ENCODE data around the gene VEPH1. TPM values are rescaled to one million over a fixed set of nuclear protein-coding genes. Genes with fewer than 3 reads are reported as not detected.

The VEPH1 gene
- total and polyA plus RNA-seq, 9 of the 15 experiments (the other 6 are each of a cell fraction or from before 2014, with no cell fraction given), result 4.5 to 15.6 (median 5.8) TPM

GRCh38 chr3:157354254-157354653, 149.0 kb downstream of the VEPH1 start:
- Histone ChIP-seq H4K20me1 (replicated peaks; ENCODE audit: control insufficient read depth, insufficient read depth, low read length) (no peaks in the 10 kb centered on the region), H2AFZ (ENCODE audit: low read depth, low read length) (no peak overlapping the region), H3K4me3 (no peak overlapping the region), H3K27me3 (ENCODE audit: control insufficient read depth in 2 of 2, insufficient read depth in 2 of 2, low read length in 2 of 2) (no peaks in the 10 kb centered on the region), H3K9me3 (replicated peaks; ENCODE audit: control insufficient read depth, insufficient read depth, low read depth, low read length) (no peaks in the 10 kb centered on the region), H3K9ac (ENCODE audit: insufficient read depth in 1 of 2, low read depth in 2 of 2, low read length in 2 of 2) (no peak overlapping the region), H3K79me2 (ENCODE audit: control insufficient read depth, insufficient read depth, low read length) (no peaks in the 10 kb centered on the region), H3K4me2 (ENCODE audit: insufficient read depth, low read length) (no peak overlapping the region; the same call in 1 of the 2 replicates), H3K27ac (ENCODE audit: extremely low read depth, low read depth, low read length) (no peak overlapping the region), H3K36me3 (ENCODE audit: control insufficient read depth, insufficient read depth, low read length) (no peaks in the 10 kb centered on the region), H3K4me1 (replicated peaks in 1 of 2; ENCODE audit: control insufficient read depth in 2 of 2, insufficient read depth in 2 of 2, low read length in 2 of 2) (peaks cover 0 to 7% of the 10 kb centered on the region in 2 experiments; a peak in 3 of 5 replicates), H3K9me1 (ENCODE audit: control insufficient read depth, insufficient read depth, low read length) (no peaks in the 10 kb centered on the region)
- WGBS (ENCODE audit: insufficient coverage, low coverage, missing lambda C conversion rate), result 0% methylated on average over 1 of the region's 1 CpG
- peak in 2 of 4 experiments; percentile 12 to 43 for DNase-seq (ENCODE audit: extremely low read depth in 1 of 4, low spot score in 3 of 4)
- intact Hi-C loops (cut with micrococcal nuclease) (loop anchor here (2.0 to 5.0 kb wide), 3 partner anchors 93 to 149 kb away; no protein-coding TSS in a partner anchor), in situ Hi-C loops (cut with MboI) (no loop called here)
- ATAC-seq, result 0 out of 3 replicates have a peak, but pooled peaks have one; percentile 27
- no peak for FAIRE-seq
- BruUV-seq (replicated peaks), result no TSS peak
- CTCF ChIA-PET (ENCODE audit: low intra/inter-chr PET ratio), result interaction anchor here (0.7 kb wide), 1 partner anchor 91 kb away, joined by 3 read pairs; no protein-coding TSS in a partner anchor
- POLR2A ChIA-PET, result no interaction called here
- TF ChIP-seq ZNF707 (CRISPR knock-in tag; conservative IDR thresholded peaks at IDR 0.05) (no peak), ZNF41 (CRISPR knock-in tag; conservative IDR thresholded peaks at IDR 0.05) (no peak), SP1 (CRISPR knock-in tag; IDR thresholded peaks at IDR 0.05) (no peak), TAL1 (IDR thresholded peaks at IDR 0.05) (peak; percentile 81), MTA2 (IDR thresholded peaks at IDR 0.05; ENCODE audit: low read depth) (peak; percentile 66; the same call in 1 of the 2 replicates), FOSL1 (tag; conservative IDR thresholded peaks at IDR 0.05) (peak; percentile 56), TEAD1 (CRISPR knock-in tag; IDR thresholded peaks at IDR 0.05) (0 out of 4 replicates have a peak, but pooled peaks of 1 of the 2 experiments have one; percentile 43), SMARCA4 (IDR thresholded peaks at IDR 0.05) (peak; percentile 11; the same call in 1 of the 2 replicates), TEAD4 (IDR thresholded peaks at IDR 0.05; ENCODE audit: low read length) (peak; percentile 87), TEAD4 (CRISPR knock-in tag; IDR thresholded peaks at IDR 0.05; ENCODE audit: borderline replicate concordance) (no peak), CBFA2T3 (IDR thresholded peaks at IDR 0.05) (peak; percentile 83), PML (IDR thresholded peaks at IDR 0.05; ENCODE audit: low read length) (peak; percentile 67; the same call in 1 of the 2 replicates), MEIS2 (IDR thresholded peaks at IDR 0.05; ENCODE audit: partially characterized antibody) (peak; percentile 60)
- TF ChIP-seq, protein P1, sequence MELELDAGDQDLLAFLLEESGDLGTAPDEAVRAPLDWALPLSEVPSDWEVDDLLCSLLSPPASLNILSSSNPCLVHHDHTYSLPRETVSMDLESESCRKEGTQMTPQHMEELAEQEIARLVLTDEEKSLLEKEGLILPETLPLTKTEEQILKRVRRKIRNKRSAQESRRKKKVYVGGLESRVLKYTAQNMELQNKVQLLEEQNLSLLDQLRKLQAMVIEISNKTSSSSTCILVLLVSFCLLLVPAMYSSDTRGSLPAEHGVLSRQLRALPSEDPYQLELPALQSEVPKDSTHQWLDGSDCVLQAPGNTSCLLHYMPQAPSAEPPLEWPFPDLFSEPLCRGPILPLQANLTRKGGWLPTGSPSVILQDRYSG (tag; conservative IDR thresholded peaks at IDR 0.05; ENCODE audit: low read depth), result no peak
- TF ChIP-seq, protein P2, sequence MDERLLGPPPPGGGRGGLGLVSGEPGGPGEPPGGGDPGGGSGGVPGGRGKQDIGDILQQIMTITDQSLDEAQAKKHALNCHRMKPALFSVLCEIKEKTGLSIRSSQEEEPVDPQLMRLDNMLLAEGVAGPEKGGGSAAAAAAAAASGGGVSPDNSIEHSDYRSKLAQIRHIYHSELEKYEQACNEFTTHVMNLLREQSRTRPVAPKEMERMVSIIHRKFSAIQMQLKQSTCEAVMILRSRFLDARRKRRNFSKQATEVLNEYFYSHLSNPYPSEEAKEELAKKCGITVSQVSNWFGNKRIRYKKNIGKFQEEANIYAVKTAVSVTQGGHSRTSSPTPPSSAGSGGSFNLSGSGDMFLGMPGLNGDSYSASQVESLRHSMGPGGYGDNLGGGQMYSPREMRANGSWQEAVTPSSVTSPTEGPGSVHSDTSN (CRISPR knock-in tag; IDR thresholded peaks at IDR 0.05; ENCODE audit: low read depth), result no peak
- TF ChIP-seq, protein P2 (tag; conservative IDR thresholded peaks at IDR 0.05; ENCODE audit: low read depth), result 0 out of 2 replicates have a peak, but pooled peaks have one; percentile 24
- TF ChIP-seq, protein P3, sequence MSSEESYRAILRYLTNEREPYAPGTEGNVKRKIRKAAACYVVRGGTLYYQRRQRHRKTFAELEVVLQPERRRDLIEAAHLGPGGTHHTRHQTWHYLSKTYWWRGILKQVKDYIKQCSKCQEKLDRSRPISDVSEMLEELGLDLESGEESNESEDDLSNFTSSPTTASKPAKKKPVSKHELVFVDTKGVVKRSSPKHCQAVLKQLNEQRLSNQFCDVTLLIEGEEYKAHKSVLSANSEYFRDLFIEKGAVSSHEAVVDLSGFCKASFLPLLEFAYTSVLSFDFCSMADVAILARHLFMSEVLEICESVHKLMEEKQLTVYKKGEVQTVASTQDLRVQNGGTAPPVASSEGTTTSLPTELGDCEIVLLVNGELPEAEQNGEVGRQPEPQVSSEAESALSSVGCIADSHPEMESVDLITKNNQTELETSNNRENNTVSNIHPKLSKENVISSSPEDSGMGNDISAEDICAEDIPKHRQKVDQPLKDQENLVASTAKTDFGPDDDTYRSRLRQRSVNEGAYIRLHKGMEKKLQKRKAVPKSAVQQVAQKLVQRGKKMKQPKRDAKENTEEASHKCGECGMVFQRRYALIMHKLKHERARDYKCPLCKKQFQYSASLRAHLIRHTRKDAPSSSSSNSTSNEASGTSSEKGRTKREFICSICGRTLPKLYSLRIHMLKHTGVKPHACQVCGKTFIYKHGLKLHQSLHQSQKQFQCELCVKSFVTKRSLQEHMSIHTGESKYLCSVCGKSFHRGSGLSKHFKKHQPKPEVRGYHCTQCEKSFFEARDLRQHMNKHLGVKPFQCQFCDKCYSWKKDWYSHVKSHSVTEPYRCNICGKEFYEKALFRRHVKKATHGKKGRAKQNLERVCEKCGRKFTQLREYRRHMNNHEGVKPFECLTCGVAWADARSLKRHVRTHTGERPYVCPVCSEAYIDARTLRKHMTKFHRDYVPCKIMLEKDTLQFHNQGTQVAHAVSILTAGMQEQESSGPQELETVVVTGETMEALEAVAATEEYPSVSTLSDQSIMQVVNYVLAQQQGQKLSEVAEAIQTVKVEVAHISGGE (CRISPR knock-in tag; IDR thresholded peaks at IDR 0.05), result peak in 1 of 3 experiments; percentile 97; a peak in 2 of 6 replicates
